ENCODE results near the gene FRZB.
"Not testable (repeated sequence)": the region's sequence is repeated elsewhere in the genome, so short reads cannot be mapped to it uniquely, and the experiment has no call there.

Gene FRZB, protein sequence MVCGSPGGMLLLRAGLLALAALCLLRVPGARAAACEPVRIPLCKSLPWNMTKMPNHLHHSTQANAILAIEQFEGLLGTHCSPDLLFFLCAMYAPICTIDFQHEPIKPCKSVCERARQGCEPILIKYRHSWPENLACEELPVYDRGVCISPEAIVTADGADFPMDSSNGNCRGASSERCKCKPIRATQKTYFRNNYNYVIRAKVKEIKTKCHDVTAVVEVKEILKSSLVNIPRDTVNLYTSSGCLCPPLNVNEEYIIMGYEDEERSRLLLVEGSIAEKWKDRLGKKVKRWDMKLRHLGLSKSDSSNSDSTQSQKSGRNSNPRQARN

GRCh38 chr2:182866461-182867406, at the start of gene FRZB:
Gene FRZB, minus strand, starts transcription at chr2:182866637. Its CDS starts 85 bp downstream, at chr2:182866552.
- DNase-seq: peak; percentile 36

DNA sequence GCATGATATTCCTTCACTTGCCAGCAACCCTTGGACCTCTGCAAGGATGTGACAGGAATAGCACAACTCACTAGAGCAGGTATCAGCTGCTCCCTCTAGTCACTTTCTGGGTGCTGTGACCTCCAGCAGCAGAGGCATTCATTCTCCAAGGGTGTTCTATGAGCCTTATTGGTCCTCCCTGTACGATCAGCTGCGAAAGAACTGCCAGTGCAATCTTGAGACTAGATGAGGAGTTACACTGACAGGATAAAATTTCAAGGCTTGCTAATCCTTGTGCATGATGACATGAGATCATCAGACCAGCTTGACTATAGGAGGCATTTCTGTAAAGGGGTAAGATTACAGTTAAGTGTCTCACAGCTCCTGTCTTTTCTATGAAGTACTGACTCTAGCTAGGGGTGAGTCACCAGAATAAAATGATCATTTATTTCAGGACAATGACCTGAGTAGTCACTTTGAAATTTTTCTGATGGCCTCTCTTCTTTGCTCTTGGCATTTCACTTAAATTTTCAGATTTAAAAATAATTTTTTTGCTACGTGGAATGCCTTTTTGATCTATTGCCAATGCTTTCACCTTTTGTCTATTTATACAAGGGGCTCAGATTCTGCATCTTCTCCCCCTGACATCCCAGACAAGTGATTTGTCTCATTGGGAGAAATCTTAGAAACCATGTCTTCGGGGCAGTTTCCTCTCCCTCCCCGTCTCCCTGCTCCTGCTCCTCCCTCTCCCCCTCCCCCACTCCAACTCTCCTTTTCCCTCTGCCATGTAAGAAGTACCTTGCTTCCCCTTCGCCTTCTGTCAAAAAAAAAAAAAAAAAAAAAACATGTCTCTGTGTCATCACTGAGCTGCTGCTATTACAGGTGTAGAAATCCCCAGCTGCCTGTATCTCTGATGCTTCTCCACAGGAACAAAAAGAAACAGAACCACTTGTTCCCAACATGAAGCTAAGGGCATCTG, 49.2 kb upstream of the FRZB start:
- no peak for DNase-seq

DNA sequence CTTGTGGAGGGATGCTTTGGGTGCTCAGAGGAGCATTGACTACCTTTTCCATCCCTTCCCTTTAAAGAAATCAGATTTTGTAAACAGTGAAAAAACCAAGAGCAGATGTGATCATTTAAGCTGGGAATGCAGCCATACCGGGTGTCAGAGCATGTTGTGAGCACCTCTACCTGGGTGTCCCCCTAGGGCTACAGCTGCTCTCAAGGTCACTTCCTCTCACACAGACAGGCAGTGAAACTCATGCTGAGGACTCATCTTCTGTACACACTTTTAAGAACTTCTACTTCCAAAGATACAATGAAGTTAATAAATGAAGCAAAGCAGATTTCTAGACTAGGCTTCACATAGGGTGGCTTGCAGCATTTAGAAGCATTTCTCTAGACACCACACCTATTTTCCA, 48.4 kb upstream of the FRZB start:
- no peak for DNase-seq

DNA sequence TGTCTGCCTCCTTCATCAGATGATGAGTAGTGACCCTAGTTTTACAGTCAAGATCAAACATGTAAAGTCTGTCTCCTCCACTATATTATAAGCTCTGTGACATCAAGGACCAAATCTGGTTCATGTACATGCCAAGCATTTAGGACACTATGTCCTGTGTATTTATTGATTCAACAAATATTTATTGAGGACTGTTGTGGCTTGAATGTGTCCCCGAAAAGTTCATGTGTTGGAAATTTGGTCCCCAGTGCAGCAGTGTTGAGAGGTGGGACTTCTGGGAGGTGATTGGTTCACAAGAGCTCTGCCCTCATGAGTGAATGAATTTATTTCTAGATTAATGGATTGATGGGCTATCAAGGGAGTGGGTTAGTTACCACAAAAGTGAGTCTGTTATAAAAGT, 46.6 kb upstream of the FRZB start:
- no peak for DNase-seq

- no peak for DNase-seq
Observed at GRCh38 chr2:182912518-182912915, 46.1 kb upstream of the FRZB start.

- DNase-seq: no peak
Observed at GRCh38 chr2:182911813-182912517, 45.5 kb upstream of the FRZB start.

GRCh38 chr2:182910965-182911364, 44.5 kb upstream of the FRZB start:
- DNase-seq: no peak

DNA sequence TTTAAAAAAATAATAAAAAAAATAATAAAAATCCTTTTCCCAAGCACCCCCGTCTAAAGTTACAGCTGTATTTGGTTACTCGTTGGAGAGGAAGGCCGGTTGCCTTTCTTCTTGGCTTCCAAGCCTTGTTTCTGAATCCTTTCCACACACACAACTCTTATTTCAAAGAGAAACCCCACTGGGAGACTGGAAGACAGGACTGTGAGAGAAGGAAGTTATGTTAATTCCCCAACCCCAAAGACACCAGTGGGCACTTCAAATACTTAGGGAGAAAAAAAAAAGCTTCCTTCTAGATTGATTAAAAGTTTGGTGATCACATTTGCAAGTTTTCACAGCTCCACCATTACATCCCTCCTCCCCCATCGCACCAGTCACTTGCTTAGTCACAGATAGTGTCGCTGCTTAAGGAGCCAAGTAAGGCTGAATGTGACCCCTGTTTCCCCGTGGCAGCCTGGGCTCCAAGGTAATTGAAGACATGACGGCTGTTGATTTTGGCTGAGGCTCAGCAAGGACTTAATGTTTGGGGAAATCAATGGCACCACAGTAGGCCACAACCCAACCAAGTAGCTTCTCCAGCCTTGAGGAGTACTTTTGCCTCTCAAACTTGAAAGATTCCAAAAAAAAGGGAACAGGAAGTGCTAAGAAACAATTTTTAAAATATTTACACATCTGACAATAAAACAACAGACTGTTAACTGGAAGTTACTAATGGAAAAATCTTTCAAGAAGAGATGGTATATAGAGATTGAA, 40.8 kb upstream of the FRZB start:
- DNase-seq: no peak

GRCh38 chr2:182906454-182906853, 40.0 kb upstream of the FRZB start:
- no peak for DNase-seq

- DNase-seq: no peak
Observed at GRCh38 chr2:182904844-182905243, 38.4 kb upstream of the FRZB start.

- no peak for DNase-seq
Observed at GRCh38 chr2:182903566-182903965, 37.1 kb upstream of the FRZB start.

DNA sequence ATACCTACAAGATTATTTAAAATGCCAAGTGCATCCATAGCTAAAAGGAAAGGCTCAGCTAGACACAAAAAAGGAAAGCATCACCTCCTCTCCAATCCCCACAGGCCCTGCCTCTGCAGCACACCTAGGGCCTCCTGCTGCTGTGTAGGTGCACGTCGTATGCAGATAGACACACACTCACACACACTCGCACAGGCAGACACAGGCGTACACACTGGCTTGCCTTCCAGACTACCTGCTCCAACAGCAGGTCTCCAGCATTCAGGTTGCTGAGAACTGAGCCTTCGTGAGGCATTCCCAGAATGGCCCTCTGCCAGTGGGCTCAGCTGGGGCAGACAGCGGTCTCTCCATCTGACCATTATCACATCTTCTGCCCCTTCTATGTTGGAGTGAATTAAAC, 35.3 kb upstream of the FRZB start:
- no peak for DNase-seq

DNA sequence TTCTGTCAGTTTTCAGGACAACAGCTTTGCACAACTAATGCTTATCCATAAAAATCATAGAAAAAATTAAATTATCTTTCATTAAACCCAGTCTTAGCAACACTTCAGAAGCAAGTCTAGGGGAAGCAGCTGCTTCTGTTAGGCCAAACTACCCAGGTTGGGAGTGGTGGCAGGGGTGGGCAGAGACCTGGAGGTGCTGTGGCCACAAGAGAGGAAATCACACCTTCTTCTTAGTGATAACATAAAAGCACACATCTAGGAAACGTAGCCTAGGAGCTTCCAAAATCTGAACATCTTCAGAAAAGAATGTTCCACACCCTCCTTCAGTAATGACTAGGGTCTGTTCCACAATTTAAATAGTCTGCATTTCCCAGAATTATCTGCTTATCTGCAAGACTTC, 32.3 kb upstream of the FRZB start:
- DNase-seq: no peak

GRCh38 chr2:182897137-182897536, 30.7 kb upstream of the FRZB start:
- no peak for DNase-seq

- no peak for DNase-seq
Observed at GRCh38 chr2:182895798-182896197, 29.4 kb upstream of the FRZB start.

DNA sequence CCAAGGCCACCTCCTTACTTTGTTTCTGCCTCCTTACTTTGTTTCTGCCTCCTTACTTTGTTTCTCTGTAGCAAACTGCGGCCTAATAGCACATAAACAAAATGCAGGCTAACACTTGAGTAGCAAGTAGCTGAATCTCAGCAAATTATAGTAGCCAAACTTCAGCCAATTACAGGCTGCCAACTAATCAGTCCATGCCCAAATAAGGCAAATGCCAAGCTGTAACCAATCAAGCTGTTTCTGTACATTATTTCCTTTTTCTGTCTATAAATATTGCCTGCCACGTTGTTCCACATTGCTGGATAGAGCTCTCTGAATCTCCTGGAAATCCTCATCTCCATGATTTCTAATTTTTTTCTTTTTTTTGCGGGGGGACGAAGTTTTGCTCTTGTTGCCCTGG, 28.7 kb upstream of the FRZB start:
- no peak for DNase-seq

DNA sequence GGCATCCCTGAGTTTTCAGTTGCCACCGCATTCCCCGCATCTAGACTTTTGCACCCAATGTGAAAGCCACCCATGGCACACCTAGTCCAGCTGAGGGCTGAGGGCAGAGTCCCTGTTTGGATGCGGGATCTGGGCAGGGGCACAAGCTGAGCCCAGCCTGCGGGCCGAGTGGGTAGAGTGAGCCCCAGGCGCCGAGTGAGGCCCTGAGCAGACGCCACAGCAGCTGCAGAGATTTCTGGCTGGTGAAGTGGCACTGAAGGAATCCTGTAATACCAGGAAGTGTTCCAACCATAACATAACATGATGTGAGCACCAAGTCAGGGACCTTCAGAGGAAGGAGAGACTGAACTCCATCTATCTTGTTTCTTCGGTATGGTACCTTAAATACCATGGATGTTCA, 27.7 kb upstream of the FRZB start:
- no peak for DNase-seq

DNA sequence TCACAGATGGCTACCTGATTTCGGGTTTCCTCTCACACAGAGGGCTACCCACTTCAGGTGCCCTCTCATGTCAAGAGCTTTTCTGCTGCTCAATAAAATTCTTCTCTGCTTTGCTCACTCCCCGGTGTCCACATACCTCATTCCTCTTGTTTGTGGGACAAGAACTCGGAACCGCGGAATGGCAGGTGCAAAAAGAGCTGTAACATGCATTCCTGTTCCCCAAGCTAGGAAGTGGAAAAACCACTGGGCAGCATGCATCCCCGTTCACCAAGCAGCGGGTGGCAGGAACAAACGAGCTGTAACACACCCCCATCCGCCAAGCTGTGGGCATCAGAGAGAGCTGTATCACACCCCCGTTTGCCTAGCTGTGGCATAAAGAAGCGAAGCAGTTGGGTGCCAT, 27.2 kb upstream of the FRZB start:
- DNase-seq: no peak

DNA sequence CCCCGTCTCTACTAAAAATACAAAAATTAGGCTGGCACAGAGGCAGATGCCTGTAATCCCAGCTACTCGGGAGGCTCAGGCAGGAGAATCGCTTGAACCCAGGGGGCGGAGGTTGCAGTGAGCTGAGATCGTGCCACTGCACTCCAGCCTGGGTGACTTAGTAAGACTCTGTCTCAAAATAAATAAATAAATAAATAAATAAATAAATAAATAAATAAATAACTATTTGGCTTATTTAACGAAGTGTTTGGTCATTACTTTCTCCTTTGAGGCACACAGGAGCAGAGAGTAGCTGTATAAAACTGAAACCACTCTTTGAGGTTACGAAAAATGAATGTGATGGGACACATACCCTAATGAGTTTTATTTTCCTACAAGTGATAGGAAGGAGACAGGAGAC, 26.6 kb upstream of the FRZB start:
- not testable (repeated sequence) for DNase-seq

DNA sequence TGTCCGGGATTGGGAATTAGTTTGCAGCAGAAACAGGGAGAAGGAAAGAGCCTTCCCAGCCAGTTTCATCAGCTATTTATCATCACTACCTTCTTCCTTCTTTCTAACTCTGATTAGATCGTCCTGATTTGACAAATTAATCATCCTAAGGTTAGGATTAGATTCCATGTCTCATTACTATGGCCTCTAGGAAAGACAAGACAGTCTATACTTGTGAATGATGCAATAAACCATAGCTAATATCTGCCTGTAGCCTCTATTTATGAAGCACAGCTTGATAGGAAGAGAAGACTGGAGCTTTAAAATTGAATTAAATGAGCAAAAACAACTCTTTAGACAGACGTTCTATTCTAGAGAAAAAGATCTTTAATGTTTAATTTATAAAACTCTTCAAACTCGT, 25.2 kb upstream of the FRZB start:
- DNase-seq: no peak

DNA sequence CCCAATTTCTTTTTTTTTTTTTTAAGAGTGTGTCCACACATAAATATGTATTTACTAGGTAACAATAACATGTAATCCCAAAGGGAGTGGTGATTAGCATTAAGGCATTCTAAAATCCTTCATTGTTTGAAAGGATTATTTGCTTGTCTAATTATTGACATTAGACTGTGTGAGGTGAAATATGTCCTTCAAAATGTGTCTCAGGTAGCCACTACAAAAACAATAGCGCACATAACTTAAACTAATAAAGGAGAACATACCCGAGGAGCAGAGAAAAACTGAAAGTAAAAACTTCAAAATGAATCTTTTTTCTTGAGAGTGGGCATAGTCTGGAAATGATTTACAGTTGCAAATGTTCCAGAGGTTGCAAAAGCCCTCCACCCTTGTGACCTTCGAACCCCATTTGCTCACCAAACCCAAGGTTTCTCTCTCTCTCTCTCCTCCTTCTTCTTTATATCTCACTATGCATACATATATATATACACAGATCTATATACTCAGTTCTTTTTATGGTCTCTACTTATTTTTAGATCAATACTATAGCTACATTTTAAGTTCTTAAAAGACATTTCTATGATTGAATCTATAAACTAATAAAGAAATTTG, 24.4 kb upstream of the FRZB start:
- no peak for DNase-seq

Data from NCI-H1105 (cell line).